Panc1 (cell line): ENCODE measurements around the gene SNUPN. TPM values are rescaled to one million over a fixed set of nuclear protein-coding genes. Genes with fewer than 3 reads are reported as not detected.
A peak's percentile ranks its signal among the peaks of the same experiment; 100 is the strongest.

Experiments used
- ATAC-seq: fragments of 200-7000 bp; cut with Tn5 transposase; 2 replicates; pipeline ENCODE4 v1.9.1; 2020; ENCODE audit warnings: mild to moderate bottlenecking, moderate library complexity
- BruUV-seq: library from RNA; stranded (reverse); fragments of 400-500 nt; replicated peaks from 2 replicates; lab custom pipeline; 2021; lab: Mats Ljungman, UMichigan
- CTCF ChIA-PET: fragments of 300-600 bp; sonication (Branson Sonifier 250); formaldehyde crosslinking; loops from one replicate; lab custom pipeline; 2022; ENCODE audit warnings: antibody characterized with exemption; lab: Charles Lee
- POLR2A ChIA-PET: fragments of 300-600 bp; sonication (Branson Sonifier 250); formaldehyde crosslinking; loops from one replicate; lab custom pipeline; 2022; ENCODE audit warnings: antibody characterized with exemption; lab: Charles Lee
- DNase-seq: peaks from one replicate; pipeline ENCODE4 v3.0.0-alpha.2; 2010; ENCODE audit warnings: low read depth, low spot score
- H3K27ac ChIP-seq: 2 replicates; pipeline ENCODE4 v1.5.1; 2011; ENCODE audit warnings: mild to moderate bottlenecking, low read length, inconsistent platforms
- H3K27me3 ChIP-seq: fragments of 200-500 bp; sonication (Bioruptor generic); 2 replicates; pipeline ENCODE4 v1.6.0; 2014; ENCODE audit warnings: low read length, inconsistent platforms; ENCODE audit not compliant: control insufficient read depth, insufficient read depth
- H3K36me3 ChIP-seq: fragments of 200-500 bp; sonication (Bioruptor generic); 2 replicates; pipeline ENCODE4 v1.5.1; 2014; ENCODE audit warnings: inconsistent platforms, mild to moderate bottlenecking, low read length, moderate library complexity; ENCODE audit not compliant: control insufficient read depth, insufficient read depth
- H3K4me1 ChIP-seq: 2 replicates; pipeline ENCODE4 v1.5.1; 2011; ENCODE audit warnings: inconsistent platforms, mild to moderate bottlenecking, low read length, moderate library complexity; ENCODE audit not compliant: control insufficient read depth, insufficient read depth
- H3K4me3 ChIP-seq, 2 experiments: 2 replicates each; pipeline ENCODE4 v1.5.1; 2011 to 2012; ENCODE audit warnings: low read depth in 2 of 2, low read length in 2 of 2, mild to moderate bottlenecking in 2 of 2, inconsistent platforms in 1 of 2, moderate library complexity in 1 of 2
- H3K9me3 ChIP-seq: fragments of 200-500 bp; sonication (Bioruptor generic); 2 replicates; pipeline ENCODE4 v1.5.1; 2014; ENCODE audit warnings: low read depth, mild to moderate bottlenecking, inconsistent platforms, low read length, moderate library complexity; ENCODE audit not compliant: control insufficient read depth, insufficient read depth
- CTCF ChIP-seq: fragments of 450-650 bp; IDR thresholded peaks from 2 replicates; pipeline ENCODE4 v1.5.1; 2017; ENCODE audit warnings: mild to moderate bottlenecking
- POLR2AphosphoS5 ChIP-seq: IDR thresholded peaks from 2 replicates; pipeline ENCODE4 v1.6.1; 2012; ENCODE audit warnings: mild to moderate bottlenecking, low read depth, low read length, moderate library complexity
- REST ChIP-seq, 2 experiments: IDR thresholded peaks; 2 replicates each; pipeline ENCODE4 v1.6.1; 2011 to 2012; ENCODE audit warnings: low read depth in 2 of 2, control low read depth in 1 of 2, low read length in 1 of 2, mild to moderate bottlenecking in 1 of 2, moderate library complexity in 1 of 2; ENCODE audit not compliant: insufficient read depth in 1 of 2
- SIN3A ChIP-seq: IDR thresholded peaks from 2 replicates; pipeline ENCODE4 v1.6.1; 2012; ENCODE audit warnings: low read depth, mild to moderate bottlenecking, low read length, moderate library complexity, borderline replicate concordance; ENCODE audit not compliant: insufficient read depth
- TCF7L2 ChIP-seq: IDR thresholded peaks from 2 replicates; pipeline ENCODE4 v1.6.1; 2011; ENCODE audit warnings: mild to moderate bottlenecking, low read depth, low read length, inconsistent platforms
- in situ Hi-C: cut with HindIII; loops from 2 replicates; pipeline ENCODE4 v1.10.0; 2016; ENCODE audit warnings: low sequenced_read_pairs, low pct_unique_long_range_greater_than_20kb
- intact Hi-C: fragments of 100-400 bp; cut with micrococcal nuclease; formaldehyde crosslinking; loops from one replicate; pipeline ENCODE4 v1.10.0; 2022; ENCODE audit not compliant: unreplicated experiment
- total RNA-seq: library from RNA; stranded (reverse); gene quantifications from one replicate; pipeline ENCODE4 v1.2.1, GENCODE V29; 2021; ENCODE audit not compliant: unreplicated experiment

SNUPN gene
- total RNA-seq, 1 experiment from 2014 or later = 52.1 TPM

GRCh38 chr15:75646112-75646943 lies 20.8 kb upstream of the SNUPN start:
- BruUV-seq = no TSS peak
- in situ Hi-C loops = no loop called here
- ATAC-seq (no peak), DNase-seq (no peak)
- no peaks in the 10 kb centered on the region for H3K9me3 ChIP-seq
- POLR2A ChIA-PET = interaction anchor here (1.1 kb wide), 2 partner anchors 21 to 194 kb away, joined by 3 to 4 read pairs; partner anchors contain the start of genes SIN3A and SNUPN
- intact Hi-C loops = no loop called here
- no peaks in the 10 kb centered on the region for H3K36me3 ChIP-seq
- TF ChIP-seq POLR2AphosphoS5 (no peak), TCF7L2 (no peak), CTCF (no peak), REST (IDR thresholded peaks at IDR 0.05; ENCODE audit: insufficient read depth in 1 of 2, low read depth in 2 of 2, low read length in 1 of 2) (no peak), SIN3A (no peak)
- CTCF ChIA-PET = interaction anchor here (1.3 kb wide), 1 partner anchor 12 kb away, joined by 3 read pairs; no protein-coding TSS in a partner anchor
- no peaks in the 10 kb centered on the region for H3K27me3 ChIP-seq
- H3K4me3 ChIP-seq = peak overlapping the region; percentile 76 to 80
- H3K4me1 ChIP-seq = peaks cover 21% of the 10 kb centered on the region
- peak overlapping the region; percentile 81 for H3K27ac ChIP-seq

- in situ Hi-C loops = no loop called here
- ChIA-PET CTCF (interaction anchor here (0.6 kb wide), 1 partner anchor 264 kb away, joined by 4 read pairs; no protein-coding TSS in a partner anchor), POLR2A (no interaction called here)
Observed at GRCh38 chr15:75644376-75644775, 18.9 kb upstream of the SNUPN start.

More at GRCh38 chr15:75644376-75644775, 18.9 kb upstream of the SNUPN start:
- Histone ChIP-seq H3K4me1 (peaks cover 12% of the 10 kb centered on the region), H3K27ac (no peak overlapping the region), H3K27me3 (no peaks in the 10 kb centered on the region), H3K36me3 (no peaks in the 10 kb centered on the region; the same call in 1 of the 2 replicates), H3K9me3 (no peaks in the 10 kb centered on the region), H3K4me3 (no peak overlapping the region)
- DNase-seq (no peak), ATAC-seq (no peak)
- BruUV-seq = no TSS peak
- TF ChIP-seq REST (IDR thresholded peaks at IDR 0.05; ENCODE audit: insufficient read depth in 1 of 2, low read depth in 2 of 2, low read length in 1 of 2) (no peak), TCF7L2 (no peak), SIN3A (no peak), POLR2AphosphoS5 (no peak), CTCF (no peak)
- intact Hi-C loops = loop anchor here (5.0 kb wide), 1 partner anchor 38 kb away; no protein-coding TSS in a partner anchor
